GM12891 (cell line): ENCODE results near the gene USP44.

Source experiments
- PAX5 ChIP-seq: IDR thresholded peaks from 2 replicates; pipeline ENCODE4 v1.6.1; 2011; ENCODE audit warnings: low read length, moderate library complexity, mild to moderate bottlenecking; ENCODE audit not compliant: insufficient read depth, severe bottlenecking
- POLR2A ChIP-seq: IDR thresholded peaks from 2 replicates; pipeline ENCODE4 v1.6.1; 2011; ENCODE audit warnings: low read depth, low read length, control low read depth
- POLR2AphosphoS5 ChIP-seq: IDR thresholded peaks from 2 replicates; pipeline ENCODE4 v1.6.1; 2011; ENCODE audit warnings: low read depth, low read length, control low read depth
- POU2F2 ChIP-seq: IDR thresholded peaks from 2 replicates; pipeline ENCODE4 v1.6.1; 2011; ENCODE audit warnings: low read depth, mild to moderate bottlenecking, control low read depth, low read length, moderate library complexity
- SPI1 ChIP-seq: IDR thresholded peaks from 2 replicates; pipeline ENCODE4 v1.6.1; 2011; ENCODE audit warnings: low read depth, low read length, control low read depth
- TAF1 ChIP-seq: IDR thresholded peaks from 2 replicates; pipeline ENCODE4 v1.6.1; 2011; ENCODE audit warnings: low read depth, low read length, control low read depth

- TF ChIP-seq POLR2A (no peak), TAF1 (no peak), POLR2AphosphoS5 (no peak), SPI1 (peak; percentile 65), POU2F2 (no peak), PAX5 (no peak)
These were observed 22.8 kb upstream of the USP44 start for GRCh38 chr12:95573951-95574576.
